NCI-H1105 (cell line): Measurements from ENCODE around the gene ZNF845.
"Not testable (repeated sequence)": the region's sequence is repeated elsewhere in the genome, so short reads cannot be mapped to it uniquely, and the experiment has no call there.

Source experiments
- DNase-seq: peaks from one replicate; lab custom pipeline; 2025; lab: John Stamatoyannopoulos, UW

ZNF845 gene

GRCh38 chr19:53381376-53381775 lies 47.8 kb downstream of the ZNF845 start:
- DNase-seq = no peak

- no peak for DNase-seq
These were observed 54.6 kb downstream of the ZNF845 start for GRCh38 chr19:53388168-53388567.

- DNase-seq = no peak
These were observed 55.4 kb downstream of the ZNF845 start for GRCh38 chr19:53388904-53389303.

GRCh38 chr19:53389571-53389970 lies 56.0 kb downstream of the ZNF845 start:
- DNase-seq = no peak

GRCh38 chr19:53389978-53390377 lies 56.4 kb downstream of the ZNF845 start:
- DNase-seq = no peak

GRCh38 chr19:53394522-53394973 lies 61.0 kb downstream of the ZNF845 start:
- no peak for DNase-seq

- peak; percentile 94 for DNase-seq
These were observed 61.7 kb downstream of the ZNF845 start, which contains the start of gene ZNF765 for GRCh38 chr19:53394974-53395839. Gene ZNF765 (plus strand): TSS chr19:53395149. CDS start chr19:53398016, 2,867 bp downstream.

- DNase-seq = not testable (repeated sequence)
These were observed 62.4 kb downstream of the ZNF845 start for GRCh38 chr19:53395840-53396524.

GRCh38 chr19:53396525-53396868 lies 62.9 kb downstream of the ZNF845 start:
- DNase-seq = no peak

- not testable (repeated sequence) for DNase-seq
These were observed 64.4 kb downstream of the ZNF845 start for GRCh38 chr19:53397918-53398317.
